ENCODE results near the gene ZNF100.
"Not testable (repeated sequence)": the region's sequence is repeated elsewhere in the genome, so short reads cannot be mapped to it uniquely, and the experiment has no call there.

The ZNF100 gene

GRCh38 chr19:21767065-21767800, at the start of gene ZNF100:
ZNF100 (minus strand) TSS chr19:21767579; CDS start chr19:21767429, 150 bp downstream.
- DNase-seq (ENCODE audit: low spot score) (peak; percentile 77), FAIRE-seq (peak; percentile 73)

GRCh38 chr19:21812448-21812847, 45.1 kb upstream of the ZNF100 start:
- no peak for FAIRE-seq
- DNase-seq (ENCODE audit: low spot score) = no peak

GRCh38 chr19:21808400-21809000, 41.1 kb upstream of the ZNF100 start:
- not testable (repeated sequence) for FAIRE-seq; DNase-seq (ENCODE audit: low spot score)

GRCh38 chr19:21789466-21790085, 22.2 kb upstream of the ZNF100 start:
- DNase-seq (ENCODE audit: low spot score) = no peak

GRCh38 chr19:21786936-21787335, 19.6 kb upstream of the ZNF100 start:
- FAIRE-seq = no peak

More at GRCh38 chr19:21789466-21790085, 22.2 kb upstream of the ZNF100 start:
- FAIRE-seq = no peak

GRCh38 chr19:21775792-21776191, 8.4 kb upstream of the ZNF100 start:
- not testable (repeated sequence) for FAIRE-seq; DNase-seq (ENCODE audit: low spot score)

More at GRCh38 chr19:21786936-21787335, 19.6 kb upstream of the ZNF100 start:
- DNase-seq (ENCODE audit: low spot score) = no peak

- not testable (repeated sequence) for FAIRE-seq; DNase-seq (ENCODE audit: low spot score)
Measured at GRCh38 chr19:21766705-21767064, 694 bp downstream of the ZNF100 start.

- FAIRE-seq (no peak), DNase-seq (ENCODE audit: low spot score) (no peak)
Measured at GRCh38 chr19:21765151-21765550, 2.2 kb downstream of the ZNF100 start.

- DNase-seq (ENCODE audit: low spot score); FAIRE-seq: not testable (repeated sequence)
Measured at GRCh38 chr19:21761547-21761946, 5.8 kb downstream of the ZNF100 start.

GRCh38 chr19:21758296-21758695, 9.1 kb downstream of the ZNF100 start:
- DNase-seq (ENCODE audit: low spot score) = no peak

GRCh38 chr19:21755555-21755954, 11.8 kb downstream of the ZNF100 start:
- not testable (repeated sequence) for DNase-seq (ENCODE audit: low spot score); FAIRE-seq

More at GRCh38 chr19:21758296-21758695, 9.1 kb downstream of the ZNF100 start:
- FAIRE-seq = no peak

GRCh38 chr19:21751384-21751783, 16.0 kb downstream of the ZNF100 start:
- FAIRE-seq (no peak), DNase-seq (ENCODE audit: low spot score) (no peak)

- FAIRE-seq (no peak), DNase-seq (ENCODE audit: low spot score) (no peak)
Measured at GRCh38 chr19:21750586-21751128, 16.7 kb downstream of the ZNF100 start.

- FAIRE-seq = no peak
- no peak for DNase-seq (ENCODE audit: low spot score)
Measured at GRCh38 chr19:21749090-21749489, 18.3 kb downstream of the ZNF100 start.

GRCh38 chr19:21748088-21748487, 19.3 kb downstream of the ZNF100 start:
- FAIRE-seq (no peak), DNase-seq (ENCODE audit: low spot score) (no peak)

GRCh38 chr19:21740559-21740958, 26.8 kb downstream of the ZNF100 start:
- DNase-seq (ENCODE audit: low spot score) = no peak

GRCh38 chr19:21726942-21727747, 40.2 kb downstream of the ZNF100 start:
- FAIRE-seq; DNase-seq (ENCODE audit: low spot score): not testable (repeated sequence)

More at GRCh38 chr19:21740559-21740958, 26.8 kb downstream of the ZNF100 start:
- FAIRE-seq = no peak

- no peak for DNase-seq (ENCODE audit: low spot score)
- no peak for FAIRE-seq
Measured at GRCh38 chr19:21713761-21714160, 53.6 kb downstream of the ZNF100 start.

GRCh38 chr19:21709464-21709863, 57.9 kb downstream of the ZNF100 start:
- no peak for FAIRE-seq

GRCh38 chr19:21707878-21708277, 59.5 kb downstream of the ZNF100 start:
- DNase-seq (ENCODE audit: low spot score); FAIRE-seq: not testable (repeated sequence)

More at GRCh38 chr19:21709464-21709863, 57.9 kb downstream of the ZNF100 start:
- DNase-seq (ENCODE audit: low spot score) = no peak

GRCh38 chr19:21707065-21707464, 60.3 kb downstream of the ZNF100 start:
- DNase-seq (ENCODE audit: low spot score) = no peak
- no peak for FAIRE-seq
